ENCODE results near the gene RBM23.

Gene RBM23

GRCh38 chr14:22886500-22887259 is 32.3 kb downstream of the RBM23 start (continued):
- TF ChIP-seq ZNF16 (tag by site-specific recombination; IDR thresholded peaks at IDR 0.05; ENCODE audit: low read depth) (no peak), ZNF704 (tag by site-specific recombination; IDR thresholded peaks at IDR 0.05) (no peak), ZIC2 (tag by site-specific recombination; IDR thresholded peaks at IDR 0.05) (peak; percentile 20; the same call in 1 of the 2 replicates), ATF2 (tag by site-specific recombination; IDR thresholded peaks at IDR 0.05; ENCODE audit: low read depth) (no peak), ZBTB48 (tag by site-specific recombination; IDR thresholded peaks at IDR 0.05) (no peak), ZNF624 (tag by site-specific recombination; IDR thresholded peaks at IDR 0.05) (no peak), ZNF398 (tag by site-specific recombination; IDR thresholded peaks at IDR 0.05) (0 out of 2 replicates have a peak, but pooled peaks have one; percentile 25), ZNF501 (tag by site-specific recombination; IDR thresholded peaks at IDR 0.05) (no peak)

- Histone ChIP-seq H3K4me3 (ENCODE audit: low read depth, low read length) (no peak overlapping the region), H3K4me1 (ENCODE audit: control insufficient read depth, insufficient read depth, low read length) (peaks cover 6% of the 10 kb centered on the region), H3K9me3 (ENCODE audit: control insufficient read depth, insufficient read depth, low read depth, low read length) (no peaks in the 10 kb centered on the region), H3K36me3 (ENCODE audit: control insufficient read depth in 2 of 2, insufficient read depth in 1 of 2, low read length in 2 of 2) (no peaks in the 10 kb centered on the region), H3K27ac (ENCODE audit: extremely low read depth, low read depth, low read length) (peak overlapping the region; percentile 66; the same call in 1 of the 2 replicates)
- ChIA-PET CTCF (interaction anchor here (0.5 to 7.8 kb wide), 5 partner anchors 9 to 183 kb away, joined by 3 to 43 read pairs (median 4); no protein-coding TSS in a partner anchor), POLR2A (interaction anchor here (1.3 kb wide), 1 partner anchor 14 kb away, joined by 5 read pairs; the partner anchor contains the start of gene LRP10)
- TF ChIP-seq ZNF76 (tag by site-specific recombination; IDR thresholded peaks at IDR 0.05; ENCODE audit: borderline replicate concordance, low read depth), result no peak
- no peak for TF ChIP-seq ZNF510 (tag by site-specific recombination; IDR thresholded peaks at IDR 0.05; ENCODE audit: insufficient replicate concordance)
- TF ChIP-seq ZNF398 (tag by site-specific recombination; IDR thresholded peaks at IDR 0.05), result no peak
- no peak for TF ChIP-seq PRDM4 (tag by site-specific recombination; IDR thresholded peaks at IDR 0.05)
- no peak for TF ChIP-seq ZNF132 (tag by site-specific recombination; IDR thresholded peaks at IDR 0.05; ENCODE audit: borderline replicate concordance)
- no peak for TF ChIP-seq ZNF16 (tag by site-specific recombination; IDR thresholded peaks at IDR 0.05; ENCODE audit: low read depth)
- TF ChIP-seq ZNF558 (tag by site-specific recombination; IDR thresholded peaks at IDR 0.05), result no peak
- no peak for TF ChIP-seq ZNF426 (tag by site-specific recombination; IDR thresholded peaks at IDR 0.05)
- no peak for TF ChIP-seq ZNF555 (tag by site-specific recombination; conservative IDR thresholded peaks at IDR 0.05)
- TF ChIP-seq ZNF350 (tag by site-specific recombination; IDR thresholded peaks at IDR 0.05), result no peak
- TF ChIP-seq ELK4 (IDR thresholded peaks at IDR 0.05; ENCODE audit: borderline replicate concordance, low read depth, low read length), result no peak
These were observed 33.0 kb downstream of the RBM23 start for GRCh38 chr14:22885975-22886374.
